HG02981 (cell line): ENCODE data around the gene SRSF9.

ENCODE experiments used
- ATAC-seq: cut with Tn5 transposase; IDR thresholded peaks from one replicate; pipeline ENCODE4 v1.9.1; 2021; ENCODE audit warnings: mild to moderate bottlenecking, moderate library complexity; ENCODE audit not compliant: unreplicated experiment

The SRSF9 gene

DNA sequence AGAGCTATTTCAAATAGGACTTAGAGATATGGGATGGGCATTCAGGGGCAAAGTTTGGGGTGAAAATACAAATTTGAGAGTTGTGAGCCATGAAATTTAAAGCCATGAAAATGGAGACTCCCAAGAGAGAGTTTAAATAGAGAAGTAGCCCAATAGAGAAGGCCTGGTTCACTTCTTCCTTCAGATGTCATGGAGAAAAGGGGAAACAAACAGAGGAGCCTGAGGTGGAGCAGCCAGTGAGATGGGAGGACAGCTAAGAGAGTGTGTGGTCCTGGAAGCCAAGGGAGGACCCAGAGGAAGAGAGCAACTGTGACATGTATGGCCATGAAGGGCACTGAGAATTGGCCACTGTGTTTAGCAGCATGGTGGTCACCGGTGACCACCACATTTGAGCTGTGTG lies 14.1 kb upstream of the SRSF9 start:
- ATAC-seq, result no peak

DNA sequence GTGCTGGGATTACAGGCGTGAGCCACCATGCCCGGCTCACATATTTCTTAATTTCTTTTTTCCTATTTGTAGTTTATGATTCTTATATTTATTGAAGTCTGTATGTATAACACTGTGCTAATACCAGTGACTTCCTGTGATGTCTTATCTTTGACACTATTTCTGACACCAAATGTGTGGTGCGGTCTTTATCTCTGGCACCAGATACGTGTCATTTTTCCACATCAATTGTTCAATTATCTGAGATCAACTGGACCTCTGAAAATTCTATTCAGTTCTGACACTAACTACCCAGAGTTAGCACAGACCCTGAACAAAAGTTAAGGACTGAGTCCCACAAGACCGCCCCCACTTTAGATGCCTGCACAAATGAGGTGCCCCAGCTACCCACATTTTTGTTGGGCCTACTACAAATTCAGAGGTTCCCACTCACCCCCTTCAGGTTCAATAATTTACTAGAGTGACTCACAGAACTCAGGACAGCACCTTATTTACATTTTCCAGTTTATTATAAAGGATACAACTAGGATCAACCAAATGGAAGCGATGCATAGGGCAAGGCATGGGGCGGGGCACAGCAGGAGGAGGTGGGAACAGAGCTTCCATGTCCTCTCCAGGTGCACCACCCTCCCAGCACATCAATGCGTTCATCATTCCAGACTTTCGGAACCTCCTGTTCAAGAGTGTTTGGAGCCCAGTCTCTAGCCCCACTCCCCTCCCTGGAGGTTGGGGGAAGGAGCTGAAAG lies 11.6 kb upstream of the SRSF9 start:
- ATAC-seq, result no peak

DNA sequence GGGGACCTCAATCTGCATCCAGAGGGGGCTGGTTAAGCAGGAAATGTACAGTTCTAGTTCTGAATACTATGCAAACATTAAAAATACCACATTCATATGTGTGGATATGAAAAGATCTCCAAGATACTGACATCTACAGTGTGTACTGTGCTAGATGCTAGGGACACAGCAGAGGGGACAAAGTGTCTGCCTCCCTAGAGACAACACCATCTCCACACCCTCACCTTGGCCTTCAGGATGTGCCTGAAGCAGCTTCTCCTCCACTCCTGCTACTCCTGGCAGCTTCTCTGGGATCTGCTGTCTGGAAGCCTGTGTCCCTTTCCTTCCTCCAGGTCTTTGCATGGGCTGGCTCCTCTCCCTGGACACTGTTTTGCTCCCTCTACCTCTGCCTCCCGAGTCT lies 10.7 kb upstream of the SRSF9 start:
- ATAC-seq, result no peak

DNA sequence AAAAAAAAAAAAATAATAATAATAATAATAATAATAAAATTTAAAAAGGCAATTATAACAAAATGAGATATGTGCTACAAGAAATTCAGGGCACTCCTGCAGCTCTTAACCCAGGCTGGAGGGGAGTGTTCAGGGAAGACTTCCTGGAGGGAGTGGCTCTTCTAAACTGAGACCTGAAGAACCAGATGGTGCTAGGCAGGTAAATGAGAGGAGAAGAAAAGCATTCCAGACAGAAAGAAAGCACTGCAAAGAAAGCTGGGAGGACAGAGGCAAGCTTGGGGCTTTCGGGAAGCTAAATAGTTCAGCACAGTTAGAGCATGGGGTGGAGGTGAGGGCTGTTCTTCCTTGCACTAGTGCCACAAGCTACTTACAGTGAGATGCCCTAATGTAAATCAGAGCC lies 9.9 kb upstream of the SRSF9 start:
- ATAC-seq, result no peak

DNA sequence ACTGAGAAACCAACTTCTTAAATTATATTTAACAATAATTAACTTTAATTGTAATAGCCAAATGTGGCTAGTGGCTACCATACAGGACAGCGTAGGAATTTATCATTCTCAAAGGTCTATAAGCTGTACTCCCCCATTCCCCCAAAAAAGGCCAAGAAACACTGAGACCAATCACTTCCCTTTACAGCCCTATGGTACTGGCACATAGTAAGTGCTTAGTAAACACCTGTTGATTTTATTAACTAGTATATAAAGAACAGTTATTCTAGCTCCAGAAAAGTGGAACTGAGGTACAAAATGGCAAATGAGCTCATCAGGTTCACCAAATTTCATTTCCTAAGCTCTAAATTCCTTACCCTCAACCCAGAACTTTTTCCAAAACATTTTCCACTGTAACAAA lies 6.1 kb upstream of the SRSF9 start:
- no peak for ATAC-seq

DNA sequence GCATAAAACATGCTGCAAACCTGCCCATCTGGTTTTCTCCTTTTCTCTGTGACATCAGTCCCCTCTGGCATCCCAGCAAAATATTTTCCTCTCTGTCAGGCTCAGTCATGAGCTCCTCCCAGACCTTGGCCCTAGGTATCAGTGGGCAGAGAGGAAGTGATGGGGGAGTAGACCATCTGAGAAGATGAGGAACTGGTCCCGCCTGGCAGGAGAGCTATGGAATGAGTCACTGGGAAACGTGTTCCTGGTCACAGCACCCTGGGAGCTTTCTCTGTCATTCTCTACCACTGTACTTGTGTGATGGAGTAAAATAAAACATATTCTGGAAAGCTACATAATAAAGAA lies 5.0 kb upstream of the SRSF9 start:
- ATAC-seq, result no peak

DNA sequence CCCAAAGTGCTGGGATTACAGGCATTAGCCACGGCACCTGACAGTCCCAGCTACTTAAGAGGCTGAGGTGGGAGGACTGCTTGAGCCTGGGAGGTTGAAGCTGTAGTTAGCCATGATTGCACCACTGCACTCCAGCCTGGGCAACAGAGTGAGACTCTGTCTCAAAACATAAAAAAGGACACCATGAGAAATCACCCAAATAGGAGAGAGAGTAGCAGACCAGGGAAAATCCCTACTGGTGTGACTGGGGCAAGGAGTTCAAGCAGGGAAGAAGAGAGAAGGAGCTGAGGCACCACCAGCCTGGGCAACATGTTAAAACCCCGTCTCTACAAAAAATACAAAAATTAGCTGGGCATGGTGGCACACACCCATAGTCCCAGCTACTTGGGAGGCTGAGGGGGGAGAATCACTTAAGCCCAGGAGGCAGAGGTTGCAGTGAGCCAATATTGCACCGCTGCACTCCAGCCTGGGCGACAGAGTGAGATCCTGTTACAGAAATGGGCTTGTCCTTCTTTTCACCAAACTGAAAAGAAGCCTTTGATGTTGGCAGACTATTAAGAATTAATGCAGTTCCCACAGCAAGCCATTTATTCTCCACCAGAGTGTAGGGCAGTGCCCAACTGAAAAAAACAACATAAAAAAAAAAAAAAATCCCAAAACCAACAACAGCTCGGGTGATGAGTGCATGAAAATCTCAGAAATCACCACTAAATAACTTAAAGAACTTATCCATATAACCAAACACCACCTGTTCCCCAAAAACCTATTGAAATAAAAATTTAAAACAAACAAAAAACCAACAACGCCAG lies 4.5 kb upstream of the SRSF9 start:
- ATAC-seq, result no peak

DNA sequence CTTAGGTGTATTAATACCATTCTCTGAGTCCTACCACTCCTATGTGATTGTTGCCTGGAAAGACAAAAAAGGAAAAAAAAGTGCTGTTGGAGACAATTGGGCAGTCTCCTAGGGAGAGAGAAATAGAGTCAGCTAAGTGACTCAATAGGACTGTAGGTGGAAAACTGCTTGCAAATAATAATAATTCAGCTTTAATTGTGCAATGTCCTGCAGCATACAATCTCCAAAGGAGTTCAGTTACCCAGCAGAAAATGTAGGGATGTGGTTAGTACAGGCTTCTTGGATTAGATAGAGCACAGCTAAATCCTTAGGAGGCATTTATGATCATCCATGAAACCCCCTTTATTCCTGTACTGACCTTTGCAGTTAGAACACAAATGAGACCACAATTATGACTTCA lies 3.0 kb upstream of the SRSF9 start:
- ATAC-seq, result no peak

DNA sequence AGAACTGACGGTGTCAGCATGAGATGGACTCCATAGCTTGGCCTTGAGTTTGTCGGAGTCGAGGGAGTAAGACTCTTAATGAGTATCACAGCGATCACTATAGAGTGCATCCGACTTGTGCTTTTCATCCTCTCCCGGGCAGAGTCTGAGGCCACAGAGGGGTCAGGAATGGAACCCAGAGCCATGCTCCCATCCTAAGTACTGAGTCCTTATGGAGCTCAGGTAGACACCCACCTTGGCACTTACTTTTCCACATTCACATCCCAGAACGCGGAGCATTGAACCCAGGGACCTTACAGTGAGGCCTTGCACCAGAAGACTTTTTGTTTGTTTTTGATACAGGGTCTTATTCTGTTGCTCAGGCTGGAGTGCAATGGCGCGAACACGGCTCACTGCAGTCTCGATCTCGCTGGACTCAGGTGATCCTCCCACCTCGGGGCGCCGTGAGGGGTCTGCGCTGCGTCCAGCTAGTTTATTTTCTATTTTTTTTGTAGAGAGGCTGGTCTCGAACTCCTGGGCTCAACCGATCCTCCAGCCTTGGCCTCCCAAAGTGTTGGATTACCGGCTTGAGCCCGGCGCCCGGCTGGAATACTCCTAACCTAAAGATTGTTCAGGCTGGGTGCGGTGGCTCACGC lies 719 bp upstream of the SRSF9 start:
- ATAC-seq, result peak; percentile 21

DNA sequence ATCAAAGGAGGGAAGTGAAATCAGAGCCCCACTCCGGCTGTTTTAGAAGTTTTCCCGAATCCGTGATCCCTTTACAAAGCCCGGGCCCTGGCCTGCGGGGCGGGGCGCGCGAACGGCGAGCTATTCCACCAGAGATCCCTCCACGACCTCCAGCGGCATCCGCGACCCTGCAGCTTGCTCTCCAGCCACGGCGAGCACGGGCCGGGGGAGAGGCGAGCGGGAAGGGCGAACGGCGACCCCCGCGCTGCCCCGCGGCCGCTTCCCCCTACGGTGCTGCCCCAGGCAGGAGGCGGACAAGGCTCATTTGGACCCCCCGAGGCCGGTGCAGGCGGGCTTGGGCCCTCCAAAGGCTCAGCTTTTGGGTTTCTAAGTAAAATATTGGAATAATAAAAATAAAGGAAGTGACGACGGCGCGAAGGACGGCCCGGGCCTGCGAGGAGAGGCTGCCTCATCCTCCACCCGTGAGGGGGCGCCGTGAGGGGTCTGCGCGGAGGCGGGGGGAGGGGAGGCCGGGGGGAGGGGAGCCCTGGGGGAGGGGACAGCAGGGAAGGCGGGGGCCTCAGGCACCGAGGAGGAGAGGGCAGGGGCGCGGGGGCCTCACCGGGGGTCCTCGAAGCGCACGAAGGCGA lies 613 bp downstream of the SRSF9 start:
- ATAC-seq, result peak; percentile 35

DNA sequence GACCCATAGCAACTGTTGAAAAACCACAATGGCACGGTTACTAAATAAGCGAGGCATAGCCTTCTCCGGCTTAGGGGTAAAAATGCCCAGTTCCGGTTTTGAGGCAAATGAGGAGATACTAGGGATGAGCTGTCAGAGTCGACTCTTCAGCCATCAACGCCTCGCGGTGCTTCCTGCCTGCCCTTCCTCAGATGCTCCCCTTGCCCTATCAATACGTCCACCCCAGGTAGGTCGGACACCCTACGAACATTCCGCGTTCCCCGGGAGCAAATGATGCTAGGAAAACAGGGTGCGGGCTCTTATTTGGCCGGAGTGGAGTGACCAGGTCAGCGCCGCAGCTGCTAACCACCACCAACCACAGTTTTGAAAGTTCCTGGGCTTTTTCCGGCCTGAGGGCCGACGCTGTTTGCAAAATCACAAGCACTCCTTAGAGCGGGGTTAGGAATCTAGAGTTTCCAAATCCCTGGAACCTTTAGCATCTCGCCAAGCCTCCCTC lies 1.2 kb downstream of the SRSF9 start:
- ATAC-seq, result no peak

DNA sequence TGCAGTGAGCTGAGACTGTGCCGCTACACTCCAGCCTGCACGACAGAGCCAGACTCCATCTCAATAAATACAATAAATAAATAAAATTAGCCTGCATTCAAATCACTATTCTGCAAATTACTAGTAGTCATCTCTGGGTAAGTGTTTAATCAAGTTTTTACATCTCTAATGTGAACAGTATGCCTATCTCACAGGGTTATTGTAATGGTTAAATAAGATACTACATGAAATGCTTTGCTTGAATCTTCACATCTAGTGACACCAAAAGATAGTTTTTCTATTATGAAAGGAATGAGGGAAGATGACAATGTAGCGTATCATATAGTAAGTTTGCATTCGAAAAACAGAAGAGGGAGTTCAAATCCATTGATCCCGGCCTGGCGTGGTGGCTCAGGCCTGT lies 2.1 kb downstream of the SRSF9 start:
- no peak for ATAC-seq

DNA sequence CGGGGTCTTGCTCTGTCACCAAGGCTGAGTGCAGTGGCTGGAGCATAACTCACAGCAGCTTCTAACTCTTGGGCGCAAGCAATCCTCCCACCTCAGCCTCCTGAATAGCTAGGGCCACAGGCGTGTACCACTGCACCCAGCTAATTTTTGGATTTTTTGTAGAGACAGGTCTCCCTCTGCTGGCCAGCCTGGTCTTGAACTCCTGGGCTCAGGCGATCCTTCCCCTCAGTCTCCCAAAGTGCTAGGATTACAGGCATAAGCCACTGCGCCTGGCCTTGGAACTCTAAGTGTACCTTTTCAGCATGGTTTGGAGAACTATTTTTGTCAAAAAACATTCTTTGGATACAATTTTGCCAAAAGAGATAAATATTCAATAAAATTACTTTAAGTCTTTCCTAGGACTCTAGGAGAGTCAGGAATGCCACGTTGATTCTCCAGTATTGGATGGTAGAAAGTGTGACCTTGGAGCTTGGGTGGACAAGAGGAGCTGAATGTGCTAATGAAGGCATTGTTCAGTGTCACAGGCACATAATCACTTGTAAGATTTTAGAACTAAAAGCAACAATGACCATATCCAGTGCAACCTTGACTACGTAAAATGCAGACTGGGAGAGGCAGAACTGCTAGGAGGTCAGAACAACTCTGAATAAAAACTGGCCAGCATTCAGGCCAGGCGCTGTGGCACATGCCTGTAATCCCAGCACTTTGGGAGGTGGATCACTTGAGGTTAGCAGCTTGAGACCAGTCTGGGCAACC lies 2.8 kb downstream of the SRSF9 start:
- ATAC-seq, result no peak

DNA sequence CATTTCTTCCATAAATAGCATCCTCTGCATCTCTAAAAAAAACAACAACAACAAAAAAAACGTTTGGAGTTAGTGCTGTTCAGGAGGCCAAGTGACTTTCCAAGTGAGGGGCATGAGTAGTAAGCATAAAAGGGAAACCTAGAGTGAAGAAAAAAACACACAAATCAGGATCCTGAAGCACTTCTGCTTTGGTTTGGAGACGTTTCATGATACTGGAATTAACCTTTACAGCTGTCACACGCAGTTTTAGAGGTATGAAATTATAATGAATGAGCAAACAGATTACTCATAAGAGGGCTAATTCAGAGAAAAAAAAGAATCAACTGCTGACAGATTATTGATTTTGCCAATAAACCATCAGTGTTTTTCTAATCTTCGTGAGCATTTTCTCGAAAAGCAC lies 3.8 kb downstream of the SRSF9 start:
- no peak for ATAC-seq

DNA sequence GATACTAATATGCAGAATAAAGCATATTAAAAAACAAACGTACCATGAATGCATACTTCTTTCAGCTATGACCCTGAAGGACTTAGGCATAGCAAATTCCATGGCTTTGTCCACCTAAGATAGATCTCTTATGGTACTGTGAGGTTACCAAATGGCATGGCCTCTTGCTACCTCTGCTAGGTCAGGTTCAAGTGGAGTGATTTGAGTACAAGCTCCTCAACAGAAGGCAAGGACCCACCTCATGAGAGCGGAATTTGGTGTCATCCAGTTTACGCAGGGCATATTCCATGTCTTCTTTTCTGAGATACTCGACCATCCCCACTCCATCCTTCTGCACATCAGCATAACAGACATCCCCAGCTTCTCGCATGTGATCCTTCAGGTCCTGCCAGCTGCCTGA lies 5.8 kb downstream of the SRSF9 start:
- no peak for ATAC-seq

DNA sequence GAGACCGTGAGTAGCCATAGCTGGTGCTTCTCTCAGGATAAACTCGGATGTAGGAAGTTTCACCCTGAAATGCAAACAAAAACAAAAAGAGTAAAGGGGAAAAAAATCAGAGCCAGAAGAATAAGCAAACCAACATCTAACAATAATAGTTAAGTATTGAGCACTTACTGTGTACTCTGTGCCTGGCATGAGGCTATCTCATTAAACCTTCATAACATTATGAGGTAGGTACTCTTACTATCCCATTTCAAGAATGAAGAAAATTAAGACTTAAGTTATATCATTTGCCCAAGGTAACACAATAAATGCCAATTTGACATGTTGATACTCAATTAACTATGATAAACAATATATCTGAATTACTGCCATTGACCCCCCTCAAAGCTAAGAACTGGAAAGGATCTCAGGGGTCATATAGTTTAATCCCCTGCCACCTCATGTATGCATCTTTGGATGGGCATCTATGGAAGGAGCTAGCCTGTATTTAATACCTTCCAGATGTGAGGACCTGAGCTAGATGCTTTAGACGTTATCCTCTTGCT lies 7.4 kb downstream of the SRSF9 start:
- no peak for ATAC-seq

DNA sequence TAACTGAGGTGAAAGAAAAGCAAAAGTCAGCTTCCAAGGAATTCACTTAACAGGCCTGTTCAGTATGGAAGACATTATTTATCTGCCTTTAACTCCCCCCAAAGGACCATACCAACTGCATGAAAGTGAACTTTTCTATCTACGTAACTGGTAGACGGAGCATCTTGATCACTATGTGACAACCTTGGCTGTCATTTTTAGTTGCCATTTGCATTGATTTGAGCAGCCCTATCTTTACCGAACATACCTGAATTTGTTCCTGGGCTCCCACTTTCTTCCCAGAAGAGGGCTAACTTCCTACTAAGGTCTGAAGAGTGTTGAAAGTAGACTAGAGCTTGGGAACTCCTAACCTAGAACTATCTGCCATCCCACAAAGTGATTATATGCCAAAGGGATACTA lies 9.4 kb downstream of the SRSF9 start:
- no peak for ATAC-seq

DNA sequence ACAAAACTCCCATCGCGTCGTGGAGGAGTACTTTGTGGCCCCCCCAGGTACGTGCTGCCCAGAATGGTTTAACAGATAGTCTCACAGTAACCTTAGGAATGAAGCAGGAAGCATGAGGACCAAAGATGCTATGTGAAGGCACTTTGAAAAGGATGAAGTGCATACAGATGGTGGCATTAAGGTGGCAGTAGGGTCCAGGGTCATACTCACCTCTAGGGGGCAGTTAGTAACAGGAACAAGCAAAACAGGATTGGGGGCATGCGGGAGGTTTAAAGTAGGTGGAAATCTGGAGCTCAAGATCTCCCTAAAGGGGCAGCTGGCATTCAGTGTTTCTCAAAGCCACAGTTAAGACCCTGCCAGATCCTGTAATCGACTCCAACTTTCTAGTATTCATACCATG lies 12.4 kb downstream of the SRSF9 start:
- ATAC-seq, result no peak

DNA sequence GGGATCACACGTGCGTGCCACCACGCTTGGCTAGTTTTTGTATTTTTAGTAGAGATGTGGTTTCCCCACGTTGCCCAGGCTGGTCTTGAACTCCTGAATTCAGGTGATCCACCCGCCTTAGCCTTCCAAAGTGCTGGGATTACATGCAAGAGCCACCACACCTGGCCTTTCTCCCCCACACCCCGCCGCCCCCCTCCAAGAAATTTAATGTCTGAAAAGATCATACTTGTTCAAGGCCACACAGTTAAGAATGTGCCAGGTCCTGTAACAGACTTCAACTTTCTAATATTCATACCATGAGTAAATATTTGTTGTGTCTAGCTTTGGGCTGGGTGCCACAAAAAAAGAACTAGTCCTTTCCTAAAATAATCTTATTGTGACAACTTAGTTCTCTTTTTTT lies 14.2 kb downstream of the SRSF9 start:
- ATAC-seq, result no peak

DNA sequence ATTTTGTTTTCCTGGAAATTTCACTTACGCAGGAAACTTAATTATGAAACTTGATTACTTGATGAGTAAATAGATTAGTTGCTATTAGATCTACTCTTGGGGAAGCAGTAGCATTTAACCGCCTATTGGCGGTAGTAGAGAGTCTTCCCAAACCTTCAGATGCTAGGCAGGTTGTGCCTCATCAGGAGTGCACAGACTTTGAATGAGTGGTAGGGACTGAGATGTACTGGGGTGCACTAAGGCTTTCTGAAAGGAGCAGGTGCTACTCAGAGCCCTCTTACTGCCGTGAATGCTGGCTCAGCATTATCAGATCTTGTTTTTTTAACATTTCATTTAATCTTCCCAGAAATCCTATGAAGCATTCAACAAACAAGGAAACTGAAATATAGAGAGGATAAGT lies 15.6 kb downstream of the SRSF9 start:
- ATAC-seq, result no peak
